Measurements from ENCODE around the gene MRPS7.
"Not testable (repeated sequence)": the region's sequence is repeated elsewhere in the genome, so short reads cannot be mapped to it uniquely, and the experiment has no call there.

Gene MRPS7

GRCh38 chr17:75271955-75272847 lies 10.5 kb downstream of the MRPS7 start:
- DNase-seq, result no peak

- DNase-seq, result no peak
These were observed 11.1 kb downstream of the MRPS7 start for GRCh38 chr17:75272848-75273184.

GRCh38 chr17:75273977-75274708 lies 12.5 kb downstream of the MRPS7 start:
- no peak for DNase-seq

- no peak for DNase-seq
These were observed 16.0 kb downstream of the MRPS7 start for GRCh38 chr17:75277664-75278071.

GRCh38 chr17:75280189-75280588 lies 18.5 kb downstream of the MRPS7 start:
- DNase-seq, result not testable (repeated sequence)

DNA sequence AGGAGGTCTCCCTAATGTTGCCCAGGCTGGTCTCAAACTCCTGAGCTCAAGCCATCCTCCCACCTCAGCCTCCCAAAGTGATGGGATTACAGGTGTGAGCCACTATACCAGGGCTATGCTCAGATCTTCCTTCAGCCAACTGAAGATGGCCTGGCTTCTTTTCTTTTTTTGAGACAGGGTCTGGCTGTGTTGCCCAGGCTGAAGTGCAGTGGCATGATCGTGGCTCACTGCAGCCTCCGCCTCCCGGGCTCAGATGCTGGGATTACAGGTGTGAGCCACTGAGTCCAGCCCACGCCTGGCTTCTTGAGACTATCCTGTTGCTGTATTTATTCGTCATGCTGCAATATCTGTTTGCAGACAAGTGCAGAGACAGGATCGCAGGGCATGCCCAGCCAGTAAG lies 23.4 kb downstream of the MRPS7 start:
- DNase-seq, result no peak

DNA sequence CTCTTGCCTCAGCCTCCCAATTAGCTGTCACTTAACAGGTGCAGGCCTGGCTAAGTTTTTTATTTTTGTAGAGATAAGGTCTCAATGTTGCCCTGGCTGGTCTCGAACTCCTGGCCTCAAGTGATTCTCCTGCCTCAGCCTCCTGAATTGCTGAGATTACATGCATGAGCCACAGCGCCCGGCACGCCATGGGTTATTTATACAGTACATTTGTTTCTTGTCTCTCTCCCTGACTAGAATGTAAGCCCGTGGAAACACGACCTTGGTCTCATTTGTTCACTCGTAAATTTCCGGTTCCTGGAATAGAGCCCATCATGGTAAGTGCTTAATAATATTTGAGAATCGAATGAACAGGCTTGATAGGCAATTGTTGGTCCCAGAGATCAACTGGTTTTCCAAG lies 25.5 kb downstream of the MRPS7 start:
- no peak for DNase-seq

- DNase-seq, result no peak
These were observed 26.7 kb downstream of the MRPS7 start for GRCh38 chr17:75288359-75288758.

- DNase-seq, result peak; percentile 38
These were observed 27.1 kb downstream of the MRPS7 start for GRCh38 chr17:75288770-75289114.

DNA sequence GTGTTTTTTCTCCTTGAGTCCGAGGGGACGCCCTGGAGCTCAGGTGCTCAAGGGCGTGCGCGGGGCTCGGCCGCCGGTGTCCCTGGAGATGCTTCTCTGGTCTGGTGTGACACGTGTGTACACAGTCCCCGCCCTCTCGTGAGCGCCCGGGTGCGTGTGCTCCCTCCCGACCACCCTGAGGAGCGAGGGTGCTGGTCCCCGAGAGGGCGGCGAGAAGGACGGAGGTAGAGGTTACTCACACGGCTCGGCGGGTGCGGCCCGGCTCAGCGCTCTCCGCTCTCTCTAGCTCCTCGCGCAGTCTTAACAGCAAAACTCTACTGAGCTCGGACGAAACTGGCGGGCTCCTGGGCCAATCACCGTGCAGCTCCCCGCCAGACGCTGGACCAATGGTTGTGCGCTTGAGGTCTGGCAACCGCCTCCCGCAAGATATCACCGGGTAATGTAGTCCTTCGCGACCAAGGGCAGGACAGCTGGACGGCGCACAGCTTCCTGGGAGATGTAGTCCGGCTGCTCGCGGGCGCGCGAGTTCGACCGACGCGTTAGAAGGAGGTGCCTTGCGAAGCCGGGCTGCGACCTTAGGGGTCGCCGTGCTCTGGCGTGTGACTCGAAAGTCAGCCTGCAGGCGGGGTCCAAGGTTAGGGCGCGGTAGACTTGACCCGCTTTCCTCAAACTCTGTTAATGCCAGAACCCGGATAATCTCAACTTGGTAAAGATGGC lies 27.6 kb downstream of the MRPS7 start, which contains the start of gene SLC25A19:
Gene SLC25A19 (minus strand): TSS at position 319 of the 717 bp plus-strand sequence. CDS start 2,669 bp downstream, outside the sequence.
- DNase-seq, result peak; percentile 97

- peak; percentile 59 for DNase-seq
These were observed 28.2 kb downstream of the MRPS7 start for GRCh38 chr17:75289832-75290337.

DNA sequence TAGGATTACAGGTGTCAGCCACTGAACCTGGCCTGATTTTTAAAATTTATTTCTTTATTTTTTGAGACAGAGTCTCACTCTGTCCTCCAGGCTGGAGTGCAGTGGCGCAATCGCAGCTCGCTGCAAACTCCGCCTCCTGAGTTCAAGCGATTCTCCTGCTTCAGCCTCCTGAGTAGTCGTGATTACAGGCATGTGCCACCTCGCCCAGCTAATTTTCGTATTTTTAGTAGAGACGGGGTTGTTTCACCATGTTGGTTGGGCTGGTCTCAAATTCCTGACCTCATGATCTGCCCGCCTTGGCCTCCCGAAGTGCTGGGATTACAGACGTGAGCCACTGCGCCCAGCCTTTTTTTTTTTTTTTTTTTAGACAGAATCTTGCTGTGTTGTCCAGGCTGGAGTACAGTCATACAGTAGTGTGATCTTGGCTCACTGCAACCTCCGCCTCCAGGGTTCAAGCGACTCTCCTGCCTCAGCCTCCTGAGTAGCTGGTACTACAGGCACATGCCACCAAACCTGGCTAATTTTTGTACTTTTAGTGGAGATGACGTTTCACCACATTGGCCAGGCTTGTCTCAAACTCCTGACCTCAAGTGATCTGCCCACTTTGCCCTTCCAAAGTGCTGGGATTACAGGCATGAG lies 31.2 kb downstream of the MRPS7 start:
- DNase-seq, result not testable (repeated sequence)

- DNase-seq, result no peak
These were observed 33.8 kb downstream of the MRPS7 start for GRCh38 chr17:75295201-75296158.

DNA sequence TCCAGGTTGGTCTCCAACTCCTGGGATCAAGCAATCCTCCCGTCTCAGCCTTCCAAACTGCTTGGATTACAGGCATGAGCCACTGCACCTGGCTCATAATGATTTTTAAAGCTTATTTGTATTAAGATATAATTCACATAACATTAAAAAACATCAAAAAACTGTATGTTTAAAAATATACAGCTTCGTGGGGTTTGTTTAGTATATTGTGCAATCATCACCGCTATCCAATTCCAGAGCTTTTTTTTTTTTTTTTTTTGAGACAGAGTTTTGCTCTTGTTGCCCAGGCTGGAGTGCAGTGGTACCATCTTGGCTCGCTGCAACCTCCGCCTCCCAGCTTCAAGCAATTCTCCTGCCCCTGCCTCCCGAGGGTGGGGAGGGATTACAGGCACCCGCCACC lies 38.6 kb downstream of the MRPS7 start:
- DNase-seq, result no peak

DNA sequence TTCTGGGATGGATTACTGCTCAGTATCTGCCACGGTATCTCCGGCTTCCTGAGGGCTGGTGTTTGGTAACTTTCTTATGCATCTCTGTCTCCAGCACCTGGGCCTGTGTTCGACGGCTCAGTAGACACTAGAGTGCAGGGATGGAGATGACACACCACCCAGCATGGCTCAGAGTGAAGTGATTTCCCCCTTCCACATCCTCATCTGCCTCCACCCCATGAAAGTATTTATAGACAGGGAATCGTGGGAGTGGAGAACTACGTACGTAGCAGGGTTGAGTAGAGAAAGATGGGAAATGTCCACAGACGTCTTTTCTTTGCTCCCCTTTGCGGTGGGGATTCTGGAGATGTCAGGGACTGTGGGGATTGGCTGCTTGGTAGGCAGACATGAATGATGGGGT lies 39.4 kb downstream of the MRPS7 start:
- DNase-seq, result no peak

DNA sequence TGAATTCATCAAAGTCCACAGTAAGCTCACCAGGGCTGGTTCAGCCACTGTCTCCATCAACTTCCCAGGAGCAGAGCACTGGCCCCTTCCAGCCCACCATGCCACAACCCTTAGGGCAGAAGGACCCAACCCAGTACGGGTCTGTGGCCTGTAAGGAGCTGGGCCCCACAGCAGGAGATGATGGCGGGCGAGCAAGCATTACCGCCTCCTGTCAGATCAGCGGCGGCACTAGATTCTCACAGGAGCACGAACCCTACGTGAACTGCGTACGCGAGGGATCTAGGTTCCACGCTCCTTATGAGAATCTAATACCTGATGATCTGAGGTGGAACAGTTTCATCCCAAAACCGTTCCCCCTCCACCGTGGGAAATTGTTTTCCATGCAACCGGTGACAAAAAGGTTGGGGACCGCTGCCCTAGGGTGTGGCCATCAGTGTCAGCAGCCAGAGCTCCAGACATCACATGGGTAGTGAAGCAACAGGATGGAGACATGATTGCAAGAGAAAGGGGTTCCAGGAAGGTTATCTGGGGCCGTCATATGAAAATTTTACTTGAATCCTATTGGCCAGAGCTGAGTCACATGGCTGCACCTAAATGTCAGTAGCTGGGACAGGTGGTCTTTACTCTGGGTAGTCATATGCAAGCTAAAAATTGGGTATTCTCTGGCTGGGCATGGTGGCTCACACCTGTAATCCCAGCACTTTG lies 40.0 kb downstream of the MRPS7 start:
- no peak for DNase-seq

GRCh38 chr17:75307957-75308731 lies 46.5 kb downstream of the MRPS7 start:
- no peak for DNase-seq

DNA sequence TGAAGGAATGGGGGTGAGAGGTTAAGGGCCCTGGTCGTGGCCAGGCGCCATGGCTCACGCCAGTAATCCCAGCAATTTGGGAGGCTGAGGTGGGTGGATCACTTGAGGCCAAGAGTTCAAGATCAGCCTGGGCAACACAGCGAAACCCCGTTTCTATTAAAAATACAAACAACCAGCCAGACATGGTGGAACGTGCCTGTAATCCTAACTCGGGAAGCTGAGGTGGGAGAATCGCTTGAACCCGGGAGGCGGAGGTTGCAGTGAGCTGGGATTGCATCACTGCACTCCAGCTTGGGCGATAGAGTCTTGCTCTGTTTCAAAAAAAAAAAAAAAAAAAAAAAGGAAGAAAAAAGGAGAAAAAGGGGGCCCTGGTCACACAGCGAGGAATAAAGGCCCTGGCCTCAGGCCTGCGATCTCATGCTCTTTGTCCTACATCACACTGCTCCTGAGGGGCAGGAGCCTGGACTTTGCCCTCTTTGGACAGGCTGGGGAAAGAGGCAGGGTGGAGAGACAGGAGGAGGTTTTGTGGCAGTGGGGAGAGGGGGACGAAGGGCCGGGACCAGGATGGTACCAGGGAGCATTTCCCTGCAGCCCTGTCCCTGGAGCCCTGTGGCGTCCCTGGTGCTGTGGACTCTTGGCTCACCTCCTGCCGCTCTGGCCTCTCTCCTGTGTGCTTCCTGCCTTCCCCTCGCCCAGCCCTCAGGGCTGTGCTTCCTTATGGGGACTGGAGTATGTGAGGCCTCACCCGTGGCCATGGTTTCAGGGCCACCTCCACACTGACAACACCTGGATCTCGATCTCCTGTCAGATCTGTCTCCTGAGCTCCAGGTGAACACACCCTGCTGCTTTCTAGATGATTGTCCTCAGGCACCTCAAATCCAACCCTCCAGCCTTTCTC lies 47.3 kb downstream of the MRPS7 start:
- DNase-seq, result no peak
